GM18858 (cell line): Measurements from ENCODE around the gene LRRC36.
"Not testable (repeated sequence)": the region's sequence is repeated elsewhere in the genome, so short reads cannot be mapped to it uniquely, and the experiment has no call there.

Experiments used
- ATAC-seq: cut with Tn5 transposase; IDR thresholded peaks from one replicate; pipeline ENCODE4 v1.9.1; 2021; ENCODE audit not compliant: unreplicated experiment

The LRRC36 gene

GRCh38 chr16:67399749-67400704 lies 73.4 kb downstream of the LRRC36 start:
- no peak for ATAC-seq

- no peak for ATAC-seq
Observed at GRCh38 chr16:67400901-67401300, 74.3 kb downstream of the LRRC36 start.

GRCh38 chr16:67403976-67404555 lies 77.5 kb downstream of the LRRC36 start:
- no peak for ATAC-seq

DNA sequence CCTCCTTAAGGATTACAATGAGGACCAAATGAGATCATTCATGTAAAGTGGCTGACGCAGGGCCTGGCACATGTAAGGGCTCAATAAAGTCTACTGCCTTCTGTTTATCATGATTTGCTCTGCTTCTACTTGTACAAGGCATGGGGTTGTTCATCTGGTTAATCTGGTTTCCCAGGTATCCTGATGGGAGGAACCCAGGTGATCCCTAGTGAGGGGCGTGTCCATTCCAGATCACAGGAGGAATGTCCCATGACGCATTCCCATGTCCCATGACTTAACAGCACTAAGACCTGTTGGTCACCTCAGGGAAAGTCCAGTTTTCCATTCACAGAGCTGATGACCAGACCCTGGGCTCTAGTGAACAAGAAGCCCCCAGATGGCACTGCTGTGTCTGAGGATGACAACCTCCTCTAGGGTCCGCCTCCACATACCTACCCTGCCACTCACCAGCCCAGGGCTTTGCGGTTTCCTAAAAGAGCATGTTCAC lies 78.2 kb downstream of the LRRC36 start:
- ATAC-seq, result no peak

DNA sequence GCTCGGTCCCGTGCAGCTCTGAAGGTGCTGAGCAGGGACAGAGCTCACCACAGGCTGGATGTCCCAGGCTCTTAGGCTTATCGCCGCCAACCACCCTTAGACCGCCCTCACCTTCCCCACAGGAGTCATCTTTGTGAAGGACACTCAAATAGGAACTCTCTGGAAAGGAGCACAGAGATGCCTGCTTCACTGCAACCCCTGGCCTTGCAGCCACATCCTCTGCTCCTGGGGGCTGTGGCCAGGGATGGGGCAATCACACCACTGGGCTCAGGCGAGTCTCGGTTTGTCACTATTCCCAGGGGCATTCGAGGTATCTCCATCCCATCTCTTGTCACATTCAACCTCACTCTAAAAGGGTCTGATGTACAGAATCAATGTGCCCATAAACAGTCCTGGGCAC lies 78.7 kb downstream of the LRRC36 start:
- no peak for ATAC-seq

- ATAC-seq, result no peak
Observed at GRCh38 chr16:67406111-67406971, 79.7 kb downstream of the LRRC36 start.

GRCh38 chr16:67407176-67407787 lies 80.7 kb downstream of the LRRC36 start:
- no peak for ATAC-seq

- no peak for ATAC-seq
Observed at GRCh38 chr16:67407788-67408452, 81.3 kb downstream of the LRRC36 start.

DNA sequence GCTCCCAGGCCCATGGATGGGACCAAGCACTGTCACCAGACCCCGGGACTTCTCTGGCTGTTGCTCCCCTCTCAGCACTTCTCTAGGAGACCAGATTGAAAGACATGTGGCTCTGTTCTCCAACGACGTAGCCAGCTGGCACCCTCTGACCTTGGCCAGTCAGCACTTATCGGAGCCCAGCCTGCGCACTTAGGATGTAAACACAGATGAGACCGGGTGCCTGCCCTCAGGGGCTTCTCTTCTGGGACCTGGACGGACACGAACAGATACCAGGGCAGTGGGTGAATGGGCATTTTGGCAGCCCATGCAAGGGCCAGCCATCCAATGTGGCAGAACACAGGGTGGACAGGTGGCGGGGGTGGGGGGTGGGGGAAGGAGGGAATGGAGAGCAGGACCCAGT lies 83.0 kb downstream of the LRRC36 start:
- no peak for ATAC-seq

- no peak for ATAC-seq
Observed at GRCh38 chr16:67411339-67411738, 84.7 kb downstream of the LRRC36 start.

DNA sequence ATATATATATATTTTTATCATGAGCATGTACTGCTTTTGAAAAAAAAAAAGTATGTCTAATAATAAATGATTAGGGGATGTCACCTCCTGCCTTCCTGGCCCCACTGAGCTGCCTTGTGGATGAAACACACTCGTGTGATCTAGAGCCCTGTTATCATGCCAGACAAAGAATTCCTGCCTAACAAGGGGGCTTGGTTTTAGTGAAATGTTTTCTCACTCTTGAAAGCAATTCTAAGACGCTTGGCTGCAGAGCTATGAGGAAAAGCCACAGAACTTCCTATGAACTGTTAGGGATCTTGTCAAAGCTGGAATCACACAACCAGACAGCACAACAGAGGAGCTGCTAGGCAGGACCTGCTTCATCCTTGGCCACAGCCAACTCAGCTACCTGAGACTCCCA lies 85.7 kb downstream of the LRRC36 start:
- no peak for ATAC-seq

DNA sequence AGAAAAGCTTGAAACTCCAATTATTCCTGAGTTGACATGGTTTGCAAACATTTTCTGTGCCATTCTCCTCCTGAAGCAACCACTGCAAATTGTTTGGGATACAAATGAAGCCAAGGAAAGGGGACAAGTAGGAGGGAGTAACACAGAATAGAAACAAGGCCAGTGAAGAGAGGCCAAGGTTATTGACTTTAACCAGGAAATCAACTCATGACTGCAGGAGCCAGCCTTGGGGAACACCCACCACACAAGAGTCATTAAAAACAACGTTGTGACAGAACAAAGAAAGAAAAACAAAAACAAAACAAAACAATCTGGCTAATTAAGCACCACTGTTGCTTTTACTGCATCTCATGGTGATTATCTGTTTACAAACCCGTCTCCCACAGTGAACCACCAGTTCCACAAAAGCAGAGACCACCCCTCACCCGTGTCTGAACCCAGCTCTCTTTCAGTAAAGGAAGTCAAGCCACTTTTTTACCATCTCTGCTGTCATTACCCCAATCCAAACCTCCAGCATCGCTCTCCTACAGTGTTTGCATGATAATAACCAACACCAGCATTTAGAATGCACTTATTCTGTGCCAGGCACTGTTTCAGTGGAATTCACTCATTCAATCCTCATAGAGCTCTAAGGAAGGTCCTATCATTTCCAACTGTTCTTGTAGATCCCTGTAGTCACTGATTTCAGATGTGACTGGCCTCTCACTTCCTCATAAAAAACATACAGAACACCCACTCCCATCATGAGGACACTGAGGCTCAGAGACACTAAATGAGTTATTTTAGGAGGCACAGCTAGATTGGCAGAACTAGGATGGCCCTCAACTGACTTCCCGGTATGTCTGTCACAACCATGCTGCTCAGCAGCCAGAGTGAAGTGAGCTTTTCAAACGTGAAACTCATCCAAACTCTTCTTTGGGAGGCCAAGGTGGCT lies 87.6 kb downstream of the LRRC36 start:
- no peak for ATAC-seq

GRCh38 chr16:67415421-67415820 lies 88.8 kb downstream of the LRRC36 start:
- not testable (repeated sequence) for ATAC-seq

DNA sequence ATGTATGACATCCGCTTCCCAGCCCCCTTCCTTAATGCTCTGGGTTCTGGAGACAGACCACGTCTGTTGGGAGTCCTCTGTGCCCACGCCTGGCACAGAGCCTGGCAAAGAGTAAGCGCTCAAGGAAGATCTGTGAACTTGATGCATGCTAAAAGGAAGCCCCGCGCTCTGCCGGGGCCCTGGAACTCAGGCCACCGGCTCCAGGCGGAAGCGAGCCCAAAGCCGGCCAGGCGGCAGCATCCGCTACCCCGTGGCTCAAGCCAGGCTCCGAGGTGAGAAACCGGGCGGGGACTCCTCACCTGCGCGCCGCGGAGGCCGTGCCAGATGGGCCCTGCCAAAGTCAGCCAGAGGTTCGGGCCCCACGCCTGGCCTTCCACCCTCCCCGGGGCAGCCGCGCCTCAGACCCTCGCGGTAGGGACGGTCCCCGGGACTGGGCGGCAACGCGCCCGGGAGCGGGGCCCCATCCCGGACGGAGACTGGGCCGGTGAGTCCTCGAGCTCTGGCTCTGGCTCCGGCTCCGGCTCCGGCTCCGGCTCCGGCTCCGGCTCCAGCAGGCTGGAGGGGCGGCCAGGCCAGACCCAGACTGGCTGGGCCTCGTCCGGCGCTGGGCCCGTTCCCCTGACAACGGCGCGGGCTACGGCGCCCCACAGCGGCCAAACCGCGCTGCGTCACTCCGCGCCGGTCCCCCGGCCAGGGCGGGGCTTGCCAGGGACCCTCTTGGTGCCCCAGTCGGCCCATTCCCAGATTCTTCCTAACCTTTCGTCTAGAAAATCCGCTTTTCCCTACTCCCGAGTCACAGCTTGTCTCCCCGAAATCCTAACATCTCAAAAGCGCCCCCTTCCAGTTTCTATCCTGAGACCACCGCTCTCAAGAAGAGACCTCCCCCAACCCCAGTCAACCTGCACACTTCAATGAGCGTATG lies 89.5 kb downstream of the LRRC36 start, which contains the start of gene ZDHHC1:
TSS of gene ZDHHC1 (minus strand) at position 606 of the 922 bp plus-strand sequence. CDS start 8,702 bp downstream, outside the sequence.
- ATAC-seq, result no peak

GRCh38 chr16:67417333-67418061 lies 90.9 kb downstream of the LRRC36 start:
- no peak for ATAC-seq

DNA sequence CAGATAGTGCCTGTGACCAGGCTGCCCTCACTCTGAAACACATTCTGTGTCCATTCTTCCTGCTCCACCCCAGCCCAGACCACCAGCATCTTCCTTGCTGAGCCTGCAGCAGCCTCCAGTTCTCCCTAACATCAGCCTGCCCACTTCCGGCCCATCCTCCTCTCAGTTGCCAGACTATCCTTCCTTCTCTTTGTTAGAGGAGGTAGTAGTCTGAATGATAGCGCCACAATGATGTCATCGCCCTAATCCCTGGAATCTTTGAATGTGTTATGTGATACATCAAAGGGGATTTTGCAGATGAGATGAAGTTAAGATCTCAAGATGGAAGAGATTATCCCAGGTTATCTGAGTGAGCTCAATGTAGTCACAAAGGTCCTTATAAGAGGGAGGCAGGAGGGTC lies 92.9 kb downstream of the LRRC36 start:
- ATAC-seq, result no peak

DNA sequence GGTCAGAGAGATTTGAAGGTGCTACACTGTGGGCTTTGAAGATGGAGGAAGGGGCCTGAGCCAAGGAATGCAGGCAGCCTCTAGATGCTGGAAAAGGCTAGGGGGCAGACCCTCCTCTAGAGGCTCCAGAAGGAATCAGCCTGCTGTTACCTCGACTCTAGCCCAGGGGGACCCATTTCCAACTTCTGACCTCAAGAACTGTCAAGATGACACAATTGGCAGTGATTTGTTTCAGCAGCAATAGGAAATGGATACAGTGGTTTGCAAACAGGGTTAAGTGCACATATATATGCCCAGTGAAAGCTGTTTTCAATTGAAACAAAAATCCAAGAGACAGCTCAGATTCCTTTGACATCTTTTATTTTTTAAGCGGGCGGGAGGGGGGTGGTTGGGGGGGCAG lies 93.3 kb downstream of the LRRC36 start:
- no peak for ATAC-seq
